NCI-H2107 (cell line): ENCODE data around the gene CEP131.
"Not testable (repeated sequence)": the region's sequence is repeated elsewhere in the genome, so short reads cannot be mapped to it uniquely, and the experiment has no call there.

Source experiments
- DNase-seq: peaks from one replicate; lab custom pipeline; 2025; lab: John Stamatoyannopoulos, UW

The CEP131 gene

DNA sequence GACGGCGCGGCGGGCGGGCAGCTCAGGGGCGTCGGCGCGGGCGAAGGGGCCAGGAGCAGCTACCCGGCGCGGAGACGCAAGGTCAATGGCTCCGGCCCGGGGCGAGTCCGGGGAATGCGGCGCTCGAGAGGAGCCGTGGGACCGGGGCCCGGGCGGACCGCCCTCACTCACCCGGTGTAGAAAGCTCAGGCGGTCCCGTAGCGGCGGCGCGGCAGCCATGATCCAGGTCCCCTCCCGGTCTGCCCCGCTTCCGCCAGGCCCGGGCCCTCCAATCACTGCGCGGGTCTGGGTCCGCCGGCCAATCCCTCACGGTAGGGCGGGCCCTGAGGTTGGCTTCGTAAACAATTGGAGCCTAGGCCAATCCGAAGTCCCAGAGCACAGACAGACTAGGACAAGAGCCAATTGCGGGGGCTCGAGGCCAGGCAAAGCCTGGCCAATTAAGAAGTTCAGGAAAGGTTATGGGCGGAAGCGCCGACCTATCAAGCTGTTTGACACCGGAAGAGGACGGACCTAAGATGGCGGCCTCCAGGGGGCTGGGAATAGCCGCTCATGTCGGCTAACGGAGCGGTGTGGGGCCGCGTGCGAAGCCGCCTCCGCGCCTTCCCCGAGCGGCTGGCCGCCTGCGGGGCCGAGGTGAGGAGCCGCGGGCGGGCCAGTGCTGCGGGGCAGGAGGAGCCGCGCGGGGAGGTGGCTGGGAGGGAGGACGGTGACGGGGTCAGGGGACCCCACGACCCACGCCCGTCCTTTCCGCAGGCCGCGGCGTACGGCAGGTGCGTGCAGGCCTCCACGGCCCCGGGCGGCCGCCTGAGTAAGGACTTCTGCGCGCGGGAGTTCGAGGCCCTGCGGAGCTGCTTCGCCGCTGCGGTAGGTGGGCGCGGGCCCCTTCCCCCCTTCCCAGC lies 16.3 kb upstream of the CEP131 start, which contains the start of the genes NDUFAF8 and TEPSIN:
NDUFAF8 (plus strand) TSS at position 504 of the 899 bp plus-strand sequence; CDS start at position 550, 46 bp downstream.
TEPSIN (minus strand) TSS at position 241 of the 899 bp plus-strand sequence; CDS start at position 219, 22 bp downstream.
- DNase-seq = peak; percentile 98

DNA sequence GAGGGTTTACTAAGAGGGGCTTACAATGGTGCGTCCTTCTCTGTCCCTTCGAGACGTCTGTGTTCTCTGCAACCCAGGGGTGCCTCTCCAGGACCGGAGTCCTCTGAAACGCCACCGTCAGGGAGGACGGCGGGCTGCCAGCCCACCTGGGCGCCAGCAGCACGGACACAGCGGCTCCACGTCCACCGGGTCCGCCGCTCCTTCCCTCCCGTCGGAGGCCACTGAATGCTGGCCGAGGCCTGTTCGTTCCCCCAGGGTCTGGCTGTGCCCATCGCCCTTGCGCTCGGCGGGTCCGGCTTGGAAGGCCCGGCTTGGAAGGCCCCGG lies 15.7 kb upstream of the CEP131 start:
- no peak for DNase-seq

DNA sequence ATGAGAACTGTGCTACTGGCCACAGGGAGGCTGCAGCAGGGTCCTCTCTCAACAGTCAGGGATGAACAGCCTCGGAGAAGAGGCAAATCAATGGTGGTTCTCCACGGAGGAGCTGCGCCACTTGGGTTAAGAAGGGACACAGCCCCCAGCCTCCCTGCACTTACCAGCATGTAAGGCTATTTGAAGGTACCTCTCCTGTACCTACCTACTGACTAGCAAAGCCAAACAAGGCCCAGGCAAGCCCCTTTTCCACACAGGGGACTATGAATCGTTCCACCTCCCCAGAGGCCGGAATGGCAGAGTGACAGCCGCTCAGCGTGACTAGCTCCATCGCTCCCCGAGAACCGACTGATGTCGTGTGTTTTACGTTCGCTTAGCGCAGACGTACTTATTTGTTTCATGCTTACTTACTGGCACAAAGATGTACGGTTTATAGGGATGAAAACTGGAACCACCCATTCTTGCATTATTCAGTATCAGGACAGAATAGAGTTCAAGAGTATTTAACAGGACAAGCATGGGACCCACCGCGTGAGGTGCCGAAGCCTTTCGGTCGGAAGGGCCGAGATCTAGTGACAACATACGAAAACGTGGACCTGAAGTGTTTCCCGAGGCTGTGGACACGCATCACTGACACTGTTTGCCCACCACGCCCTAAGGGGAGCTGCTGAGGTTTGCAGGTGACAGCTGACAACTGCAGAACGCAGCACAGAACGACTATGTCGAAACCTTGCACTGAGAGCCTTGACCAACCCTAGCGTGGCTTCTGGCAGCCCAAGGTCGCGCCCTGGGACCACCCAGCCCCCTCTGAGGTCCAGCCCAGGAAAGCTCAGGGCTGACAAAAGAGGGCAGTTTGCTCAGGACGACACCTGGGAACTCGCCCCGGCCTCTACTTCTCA lies 15.1 kb upstream of the CEP131 start:
- no peak for DNase-seq

DNA sequence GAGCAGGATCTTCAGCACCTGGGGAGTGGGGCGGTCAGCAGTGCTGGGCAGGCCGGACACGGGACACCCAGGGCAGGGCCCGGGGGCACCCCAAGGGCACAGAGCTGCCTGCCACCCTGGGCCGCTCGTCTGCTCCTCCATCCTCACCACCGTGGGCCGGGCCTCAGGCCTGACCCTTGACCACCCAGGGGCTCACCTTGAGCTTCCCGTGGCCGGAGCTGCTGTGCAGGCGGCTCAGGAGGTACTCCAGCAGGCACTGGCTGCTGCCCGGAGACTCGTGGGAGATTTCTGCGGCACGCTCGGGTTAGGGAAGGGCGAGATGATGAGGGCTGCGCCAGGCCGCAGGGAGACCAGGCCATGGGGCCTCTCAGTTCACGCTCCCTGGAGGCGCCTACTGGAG lies 14.0 kb upstream of the CEP131 start:
- DNase-seq = no peak

DNA sequence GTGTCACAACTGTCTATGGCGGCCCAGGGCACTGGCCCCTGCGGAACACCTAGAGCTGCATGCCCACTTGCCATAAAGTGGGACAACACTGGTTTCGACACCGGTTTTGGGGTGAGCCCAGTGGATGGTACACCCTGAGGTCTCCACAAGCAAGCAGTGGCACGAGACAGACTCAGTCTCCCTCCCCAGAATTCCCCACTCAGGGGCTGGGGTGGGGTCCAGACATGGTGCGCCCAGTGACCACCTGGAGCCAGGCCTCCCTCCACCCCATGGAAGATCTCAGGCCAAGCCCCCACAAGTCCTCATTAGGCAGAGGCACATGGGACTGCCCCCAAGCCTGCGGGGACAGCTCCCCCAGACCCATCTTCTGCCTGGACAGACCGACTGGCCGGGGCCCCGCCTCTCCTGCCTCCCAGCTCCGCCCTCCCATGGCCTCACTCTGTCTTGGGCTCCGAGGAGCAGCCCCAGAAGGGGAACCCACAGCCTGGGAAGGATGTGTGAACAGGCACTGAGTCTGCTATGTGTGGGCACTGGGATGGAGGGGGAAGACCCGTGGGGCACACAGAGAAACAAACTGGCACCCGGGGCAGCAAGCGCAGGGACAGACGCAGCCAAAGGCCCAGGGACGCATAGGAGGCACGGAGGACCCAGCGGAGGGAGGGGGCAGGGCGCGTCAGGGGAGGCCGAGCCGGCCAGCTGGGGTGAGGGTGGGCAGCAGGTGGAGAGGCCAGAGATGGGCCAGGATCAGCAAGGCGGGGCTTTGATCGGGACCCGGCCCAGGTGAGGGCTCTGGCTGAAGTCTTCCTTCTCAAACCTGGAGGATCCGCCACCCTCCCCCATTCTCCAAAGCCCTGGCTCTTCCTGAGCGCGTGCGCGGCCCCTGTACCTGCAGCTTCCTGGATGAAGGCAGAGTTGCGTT lies 13.3 kb upstream of the CEP131 start:
- no peak for DNase-seq

DNA sequence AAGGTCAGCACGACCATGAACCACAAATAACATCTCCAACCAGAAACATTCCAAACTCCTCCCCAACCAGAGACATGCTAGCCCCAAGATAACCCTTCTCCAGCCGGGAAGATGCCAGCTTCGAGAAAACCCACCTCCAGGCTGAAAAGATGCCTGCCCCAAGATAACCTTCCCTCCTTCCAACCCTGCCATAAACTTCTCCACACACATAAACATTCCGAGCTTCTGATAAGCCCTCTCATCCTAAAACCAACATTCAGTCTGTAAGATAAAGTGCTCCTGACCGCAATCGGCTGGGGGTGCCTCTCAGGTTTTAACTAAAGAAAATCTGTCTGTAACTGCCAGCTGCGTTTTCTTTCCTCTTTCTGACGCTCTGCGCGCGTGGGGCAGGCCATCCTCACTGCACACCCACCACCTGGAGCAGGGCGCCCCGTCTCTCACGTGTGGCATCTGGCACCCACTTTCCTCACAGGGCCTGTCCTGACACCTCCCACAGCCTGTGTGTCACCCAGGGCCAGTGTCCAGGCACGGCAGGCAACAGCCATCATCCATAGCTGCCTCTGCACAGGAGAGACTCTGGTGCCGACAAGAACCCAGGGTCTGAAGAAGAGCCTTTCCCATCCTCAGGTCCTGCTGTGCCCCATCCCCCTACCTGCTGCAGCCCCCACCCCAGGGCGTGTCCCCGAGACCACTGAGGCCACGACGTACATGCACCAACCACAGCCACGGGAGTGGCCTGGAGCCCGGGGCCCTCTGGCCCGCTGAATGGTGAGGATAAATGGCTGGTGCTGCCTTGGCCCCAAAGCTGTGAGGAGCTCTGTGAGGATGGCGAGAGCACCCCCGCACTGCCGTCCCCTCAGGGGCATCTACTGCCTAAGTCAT lies 12.4 kb upstream of the CEP131 start:
- DNase-seq = no peak

DNA sequence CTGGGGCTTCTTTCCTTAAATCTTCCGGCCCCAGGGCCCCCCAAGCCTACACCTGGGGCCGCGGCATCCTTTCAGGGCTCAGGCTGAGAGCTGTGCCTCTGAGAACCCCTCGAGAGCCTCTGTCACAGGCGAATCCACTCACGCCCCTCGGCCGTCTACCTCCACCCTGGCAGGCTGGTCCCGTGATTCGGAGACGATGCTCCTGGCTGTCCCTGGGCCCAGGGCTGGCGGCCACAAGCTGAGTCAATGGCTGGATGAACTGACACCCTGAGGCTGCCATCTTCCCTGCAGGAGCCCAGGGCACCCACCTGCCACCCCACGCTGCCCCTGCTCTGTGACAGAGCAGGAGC lies 11.7 kb upstream of the CEP131 start:
- DNase-seq = no peak

DNA sequence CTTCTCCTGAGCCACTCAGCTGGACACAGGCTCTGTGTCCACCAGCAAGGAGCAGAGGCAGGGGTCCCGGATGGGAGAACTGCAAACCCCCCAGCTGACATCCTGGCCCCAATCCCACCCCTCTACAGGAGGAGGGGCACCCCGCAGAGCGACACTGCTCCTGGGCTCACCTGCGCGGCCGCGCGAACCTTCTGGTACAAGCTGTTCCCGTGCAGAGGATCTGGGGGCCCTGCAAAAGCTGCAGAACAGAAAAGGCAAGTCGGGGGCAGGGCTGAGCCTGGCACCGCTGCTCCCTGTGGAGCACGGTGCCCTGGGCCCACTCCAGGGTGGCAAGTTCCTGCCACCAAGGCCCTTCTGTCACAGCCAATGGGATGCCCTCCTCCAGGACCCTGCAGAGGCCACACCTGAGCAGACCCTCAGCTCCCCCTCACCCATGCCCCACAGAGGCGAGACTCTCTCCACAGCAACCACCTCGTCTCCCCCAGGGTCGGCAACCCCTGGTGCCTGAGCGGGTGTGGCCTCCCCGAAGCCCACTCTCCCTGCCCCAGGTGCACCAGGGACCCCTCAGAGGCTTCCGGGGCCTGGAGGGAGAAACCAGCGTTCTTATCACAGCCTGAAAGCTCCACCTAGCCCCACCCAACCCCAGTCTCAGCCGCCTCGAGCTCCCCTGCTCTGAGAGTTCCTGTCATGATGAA lies 11.2 kb upstream of the CEP131 start:
- no peak for DNase-seq

DNA sequence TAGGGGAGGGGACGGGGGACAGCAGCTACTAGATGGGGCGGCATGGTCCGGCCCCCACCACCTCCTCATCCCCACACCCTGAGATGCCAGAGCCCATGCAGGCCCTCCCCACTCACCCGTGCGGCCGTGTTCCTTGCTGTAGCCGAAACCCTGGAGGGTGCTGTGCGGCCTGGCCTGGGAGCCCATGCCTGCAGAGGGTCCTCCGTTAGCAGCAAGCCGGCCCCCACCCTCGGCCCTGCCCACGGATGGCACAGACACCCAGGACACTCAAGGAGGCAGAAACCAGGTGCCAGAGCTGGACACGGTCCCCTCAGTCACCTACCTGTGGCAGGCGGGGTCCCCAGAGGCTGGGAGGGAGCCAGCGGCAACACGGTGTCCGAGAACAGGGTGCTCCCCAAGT lies 10.6 kb upstream of the CEP131 start:
- DNase-seq = no peak

DNA sequence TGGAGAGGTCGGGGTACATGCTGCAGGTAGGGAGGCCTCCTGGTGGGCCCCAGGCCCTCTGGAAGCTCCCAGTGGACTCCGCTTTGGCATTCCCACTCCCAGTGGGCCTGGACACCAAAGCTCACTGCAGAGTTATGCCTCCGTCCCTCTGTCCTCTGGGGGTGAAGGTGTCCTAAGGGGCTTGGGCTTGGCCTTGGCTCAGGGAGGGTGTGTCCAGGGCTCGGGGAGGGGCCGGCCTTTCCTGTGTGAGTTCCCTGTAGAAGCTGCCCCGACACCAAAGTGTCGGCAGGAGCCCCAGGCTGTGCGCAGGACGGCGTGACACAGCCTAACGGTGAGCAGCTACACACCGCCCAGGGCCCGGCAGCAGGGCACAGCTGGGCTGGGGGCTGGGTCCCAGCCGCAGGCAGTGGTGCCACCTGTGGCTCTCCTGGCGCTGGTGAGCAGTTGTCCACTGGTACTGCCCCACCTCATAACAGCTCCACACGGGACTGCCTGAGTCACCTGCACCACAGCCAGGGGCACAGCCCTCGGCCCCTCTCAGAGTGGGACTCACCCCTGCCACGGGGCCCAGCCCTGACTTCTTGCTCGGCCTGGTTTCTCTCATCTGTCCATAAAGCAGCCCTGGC lies 10.0 kb upstream of the CEP131 start:
- no peak for DNase-seq

DNA sequence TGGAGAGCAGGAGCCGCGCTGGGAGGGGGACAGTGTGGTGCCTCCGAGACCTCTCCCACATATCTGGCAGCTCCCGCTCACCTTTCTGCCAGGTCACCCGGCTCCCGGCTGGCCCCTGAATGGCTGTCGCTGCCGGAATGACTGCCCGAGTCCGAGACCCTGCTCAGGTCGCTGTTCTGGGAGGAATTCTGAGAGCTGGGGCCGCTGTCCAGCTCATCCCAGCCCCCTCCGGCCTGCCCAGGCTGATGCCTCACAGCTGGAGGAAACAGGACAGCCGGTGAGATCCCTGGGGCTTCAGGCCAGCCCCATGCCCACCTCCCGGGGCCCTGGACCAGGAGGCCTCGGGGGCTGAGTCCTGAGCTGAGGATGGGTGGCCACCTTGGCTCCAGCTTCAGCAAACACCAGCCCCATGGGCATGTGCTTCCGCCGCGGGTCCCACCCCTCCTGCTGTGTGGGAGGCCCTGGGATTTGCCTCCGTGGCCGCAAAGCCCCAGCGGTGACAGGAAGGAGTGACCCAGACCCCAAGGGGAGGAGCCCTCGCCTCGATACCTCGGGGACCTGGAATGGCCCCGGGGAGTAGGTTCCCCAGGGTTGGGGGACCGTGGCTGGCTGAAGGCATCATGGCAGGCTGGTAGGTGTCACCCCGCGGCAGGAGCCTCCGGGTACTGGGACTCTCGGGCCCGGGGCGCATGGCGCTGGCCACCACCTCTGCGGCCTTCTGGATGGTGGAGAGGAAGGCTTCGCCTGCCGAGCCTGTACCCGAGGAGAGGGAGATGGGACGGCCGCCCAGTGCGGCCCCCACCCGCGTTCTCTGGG lies 9.2 kb upstream of the CEP131 start:
- DNase-seq = no peak

DNA sequence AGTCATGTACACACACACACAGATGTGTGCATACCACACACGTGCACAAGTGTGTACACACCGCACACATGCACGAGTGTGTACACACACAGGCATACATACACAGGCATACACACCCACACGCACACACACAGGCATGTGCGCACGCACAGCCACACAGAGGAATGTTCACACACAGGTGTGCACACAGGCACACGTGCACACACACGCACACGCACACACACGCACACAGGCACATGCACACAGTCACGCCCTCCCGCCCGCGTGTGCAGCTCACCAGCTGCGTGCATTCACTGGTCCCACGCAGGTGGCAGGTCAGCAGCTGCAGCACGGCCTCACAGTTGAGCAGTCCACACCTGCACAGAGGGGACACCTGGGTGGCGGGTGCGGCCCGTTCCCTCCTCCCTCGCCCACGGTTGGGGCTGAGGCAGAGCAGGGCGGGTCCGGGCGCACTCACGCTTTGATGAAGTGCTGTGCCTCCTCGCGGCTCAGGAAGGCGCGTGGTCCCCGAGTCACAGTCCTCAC lies 8.4 kb upstream of the CEP131 start:
- DNase-seq = no peak

DNA sequence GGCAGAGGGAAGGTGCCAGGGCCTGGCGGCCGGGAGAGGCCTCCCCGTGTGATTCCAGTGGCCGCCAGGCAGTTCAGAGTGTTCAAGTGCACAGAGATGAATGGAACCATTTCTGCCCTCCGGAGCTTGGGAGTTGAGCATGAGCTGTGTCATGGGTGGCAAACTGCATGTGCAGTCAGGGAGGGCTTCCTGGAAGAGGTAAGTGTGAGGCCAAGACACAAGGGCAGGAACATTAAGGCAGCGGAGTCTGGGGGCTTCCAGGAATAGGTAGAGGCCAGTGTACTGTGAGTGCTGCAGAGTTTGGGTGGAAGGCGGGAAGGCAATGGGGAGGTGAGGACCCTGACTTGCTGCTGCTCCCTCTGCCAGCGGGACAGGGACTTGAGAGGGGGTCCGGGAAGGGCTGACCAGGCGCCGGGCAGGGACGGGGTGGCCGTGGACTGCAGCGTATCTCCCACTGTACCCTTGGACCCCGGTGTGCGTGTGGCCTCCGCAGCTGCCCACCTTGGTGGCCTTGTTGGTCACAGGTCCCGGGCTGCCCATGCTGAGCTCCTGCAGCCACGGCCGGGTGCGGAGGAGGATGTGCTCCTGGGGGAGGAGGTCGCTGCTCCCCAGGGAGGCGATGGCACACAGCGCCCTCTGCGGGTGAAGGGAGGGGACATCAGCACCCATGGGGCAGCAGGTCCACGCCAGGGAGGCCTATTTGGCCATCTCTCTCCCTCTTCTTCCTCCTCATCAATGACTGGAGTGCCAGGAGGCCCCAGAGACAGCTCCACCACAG lies 7.5 kb upstream of the CEP131 start:
- DNase-seq = no peak

DNA sequence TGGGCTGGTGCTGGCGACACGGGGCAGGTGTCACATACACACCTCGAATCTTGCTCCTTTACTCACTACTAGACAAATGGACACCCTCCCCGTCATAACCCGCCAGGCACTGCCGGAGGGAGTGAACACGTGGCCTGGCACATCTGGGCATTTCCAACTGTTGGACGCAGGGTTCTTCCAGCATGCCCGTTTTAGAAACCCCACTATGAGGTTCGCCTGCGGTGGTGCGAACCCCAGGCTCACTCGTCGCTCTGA lies 6.8 kb upstream of the CEP131 start:
- no peak for DNase-seq

DNA sequence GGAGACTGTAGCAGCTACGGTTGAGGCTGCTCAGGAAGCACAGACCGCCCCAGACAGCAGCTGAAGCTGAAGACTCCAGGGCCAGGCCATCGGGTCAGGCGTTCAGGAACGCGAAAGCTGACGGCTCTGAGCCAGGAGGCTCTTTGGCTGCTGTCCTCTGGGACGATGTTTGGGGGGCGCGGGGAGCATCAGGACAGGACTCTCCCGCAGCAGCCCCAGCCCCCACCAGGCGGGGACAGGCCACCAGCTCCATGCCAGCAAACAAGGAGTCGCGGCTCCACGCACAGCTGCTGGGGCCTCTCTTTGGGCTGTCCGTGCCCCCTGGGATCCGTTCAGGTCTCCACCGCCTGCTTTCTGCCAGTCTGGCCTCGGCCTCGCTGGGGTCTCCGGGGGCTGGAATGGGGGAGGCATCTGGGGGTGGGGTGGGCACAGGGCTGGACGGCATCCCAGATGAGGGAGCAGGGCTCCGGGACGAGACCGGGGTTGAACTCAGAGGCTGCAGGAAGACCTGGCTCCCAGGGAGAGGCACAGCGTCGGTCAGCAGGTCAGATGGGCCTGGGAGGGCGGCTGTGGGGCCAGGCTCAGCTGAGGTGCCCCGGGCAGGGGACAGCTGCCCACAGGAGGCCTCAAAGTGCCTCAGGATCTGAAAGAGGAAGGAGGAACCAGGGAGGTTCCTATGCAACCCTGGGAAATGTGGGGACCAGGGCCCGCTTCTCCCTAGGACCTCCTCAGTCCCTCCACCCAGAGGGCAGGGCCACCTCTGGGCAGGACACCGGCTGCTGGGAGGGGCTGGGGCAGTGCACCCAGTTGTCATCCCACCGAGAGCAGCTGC lies 6.3 kb upstream of the CEP131 start:
- no peak for DNase-seq

DNA sequence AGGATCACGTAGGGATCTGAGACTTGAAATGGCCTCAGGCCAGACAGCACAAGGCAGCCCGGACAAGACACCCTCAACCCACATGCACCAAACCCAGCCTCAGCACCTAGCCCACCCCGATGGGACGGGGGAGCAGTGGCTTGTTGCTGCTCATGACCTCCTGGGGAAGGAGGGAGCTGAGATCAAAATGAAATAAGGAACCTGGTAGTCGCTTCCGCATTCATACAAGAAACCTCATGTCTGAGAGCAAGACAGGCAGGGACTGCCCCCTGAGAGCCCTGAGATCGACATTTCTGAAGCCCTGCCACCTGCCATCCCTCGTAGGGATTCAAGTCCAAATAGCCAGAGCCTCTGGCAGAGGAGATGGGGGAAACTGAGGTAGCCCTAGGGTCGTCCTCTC lies 5.7 kb upstream of the CEP131 start:
- DNase-seq = no peak

DNA sequence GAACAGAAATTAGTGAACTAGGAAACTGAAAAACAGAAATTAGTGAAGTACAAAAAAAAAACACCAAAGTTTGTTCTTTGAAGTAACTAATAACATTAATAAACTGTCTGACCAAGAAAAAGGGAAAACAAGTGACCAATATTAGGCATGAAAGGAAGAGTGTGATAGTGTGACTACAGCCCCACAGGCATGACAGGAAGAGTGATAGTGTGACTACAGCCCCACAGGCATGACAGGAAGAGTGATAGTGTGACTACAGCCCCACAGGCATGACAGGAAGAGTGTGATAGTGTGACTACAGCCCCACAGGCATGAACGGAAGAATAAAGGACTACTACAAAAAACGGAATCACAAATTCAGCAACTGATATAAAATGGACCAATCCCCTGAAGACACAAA lies 4.9 kb upstream of the CEP131 start:
- not testable (repeated sequence) for DNase-seq
